PC-9 (cell line): ENCODE data around the gene RNF146. TPM values are rescaled to one million over a fixed set of nuclear protein-coding genes. Genes with fewer than 3 reads are reported as not detected.

Source experiments
- BruUV-seq: library from RNA; stranded (reverse); fragments of 400-500 nt; replicated peaks from 2 replicates; lab custom pipeline; 2021; lab: Mats Ljungman, UMichigan
- CTCF ChIA-PET: fragments of 300-600 bp; sonication (Branson Sonifier 250); formaldehyde crosslinking; loops from one replicate; lab custom pipeline; 2022; ENCODE audit warnings: antibody characterized with exemption; lab: Charles Lee
- POLR2A ChIA-PET: fragments of 300-600 bp; sonication (Branson Sonifier 250); formaldehyde crosslinking; loops from one replicate; lab custom pipeline; 2022; ENCODE audit warnings: antibody characterized with exemption; ENCODE audit not compliant: unreplicated experiment; lab: Charles Lee
- DNase-seq, 2 experiments: peaks; one replicate each; pipeline versions ENCODE4 v3.0.0 to v3.0.0-alpha.2; 2015 to 2022; ENCODE audit warnings: mixed read lengths in 1 of 2
- H2AFZ ChIP-seq: fragments of 200-600 bp; sonication (generic); 2 replicates; pipeline ENCODE4 v1.8.1; 2017; ENCODE audit warnings: antibody characterized with exemption
- H3F3A ChIP-seq: fragments of 200-600 bp; sonication (generic); 2 replicates; pipeline ENCODE4 v1.8.1; 2017; ENCODE audit warnings: antibody characterized with exemption, mild to moderate bottlenecking, low read depth; ENCODE audit not compliant: insufficient read depth
- H3K27ac ChIP-seq: fragments of 200-600 bp; sonication (generic); 2 replicates; pipeline ENCODE4 v1.6.1; 2016; ENCODE audit warnings: mixed run types
- H3K27me3 ChIP-seq: fragments of 200-600 bp; sonication (generic); 2 replicates; pipeline ENCODE4 v1.6.1; 2016; ENCODE audit warnings: low read depth, mixed run types; ENCODE audit not compliant: insufficient read depth
- H3K36me3 ChIP-seq: fragments of 200-600 bp; sonication (generic); 2 replicates; pipeline ENCODE4 v1.6.1; 2016; ENCODE audit warnings: low read depth, mixed run types
- H3K4me1 ChIP-seq: fragments of 200-600 bp; sonication (generic); replicated peaks from 2 replicates; pipeline ENCODE4 v1.6.1; 2016; ENCODE audit warnings: mixed run types; ENCODE audit not compliant: insufficient read depth
- H3K4me2 ChIP-seq: fragments of 200-600 bp; sonication (generic); 2 replicates; pipeline ENCODE4 v1.6.1; 2017; ENCODE audit warnings: mixed run types
- H3K4me3 ChIP-seq: fragments of 200-600 bp; sonication (generic); 2 replicates; pipeline ENCODE4 v1.6.1; 2016; ENCODE audit warnings: mixed run types
- H3K79me2 ChIP-seq: fragments of 200-600 bp; sonication (generic); 2 replicates; pipeline ENCODE4 v1.6.1; 2017; ENCODE audit warnings: low read depth, mixed run types
- H3K9me2 ChIP-seq: fragments of 200-600 bp; sonication (generic); 2 replicates; pipeline ENCODE4 v1.8.1; 2017; ENCODE audit warnings: mild to moderate bottlenecking; ENCODE audit not compliant: insufficient read depth
- H3K9me3 ChIP-seq: fragments of 200-600 bp; sonication (generic); 2 replicates; pipeline ENCODE4 v1.8.1; 2016; ENCODE audit warnings: low read depth; ENCODE audit not compliant: insufficient read depth
- H4K20me1 ChIP-seq: fragments of 200-600 bp; sonication (generic); 2 replicates; pipeline ENCODE4 v1.8.1; 2017; ENCODE audit not compliant: insufficient read depth
- EZH2 ChIP-seq: fragments of 200-600 bp; sonication (generic); IDR thresholded peaks from 2 replicates; pipeline ENCODE4 v1.8.0; 2017; ENCODE audit warnings: antibody characterized with exemption, low read depth
- intact Hi-C: fragments of 100-400 bp; cut with micrococcal nuclease; formaldehyde crosslinking; loops from one replicate; pipeline ENCODE4 v1.10.0; 2022; ENCODE audit not compliant: unreplicated experiment
- total RNA-seq: library from RNA; stranded (reverse); gene quantifications from 2 replicates; pipeline ENCODE4 v1.2.3, GENCODE V29; 2021
- TF ChIP-seq, protein P1 (sequence below): fragments of 200-600 bp; sonication (generic); conservative IDR thresholded peaks from 2 replicates; pipeline ENCODE4 v1.6.1; 2017; ENCODE audit warnings: mixed run types, antibody characterized with exemption, mild to moderate bottlenecking, moderate library complexity

RNF146 gene
- total RNA-seq, 1 experiment from 2014 or later, result 28.6 TPM

DNA sequence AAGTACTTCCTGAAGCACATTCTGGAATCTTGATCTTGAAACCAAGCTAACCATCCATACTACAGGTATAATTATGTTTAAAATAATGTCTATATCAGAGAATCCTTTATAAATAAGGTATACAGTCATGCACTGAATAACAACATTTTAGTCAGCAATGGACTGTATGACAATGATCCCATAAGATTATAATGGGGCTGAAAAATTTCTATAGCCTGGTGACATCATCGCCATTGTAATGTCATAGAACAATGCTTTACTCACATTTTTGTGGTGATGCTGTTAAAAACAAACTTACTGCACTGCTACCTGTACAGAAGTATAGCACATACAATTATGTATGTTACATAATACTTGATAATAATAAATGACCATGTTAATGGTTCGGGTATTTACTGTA lies 31.8 kb downstream of the RNF146 start:
- TF ChIP-seq, protein P1, sequence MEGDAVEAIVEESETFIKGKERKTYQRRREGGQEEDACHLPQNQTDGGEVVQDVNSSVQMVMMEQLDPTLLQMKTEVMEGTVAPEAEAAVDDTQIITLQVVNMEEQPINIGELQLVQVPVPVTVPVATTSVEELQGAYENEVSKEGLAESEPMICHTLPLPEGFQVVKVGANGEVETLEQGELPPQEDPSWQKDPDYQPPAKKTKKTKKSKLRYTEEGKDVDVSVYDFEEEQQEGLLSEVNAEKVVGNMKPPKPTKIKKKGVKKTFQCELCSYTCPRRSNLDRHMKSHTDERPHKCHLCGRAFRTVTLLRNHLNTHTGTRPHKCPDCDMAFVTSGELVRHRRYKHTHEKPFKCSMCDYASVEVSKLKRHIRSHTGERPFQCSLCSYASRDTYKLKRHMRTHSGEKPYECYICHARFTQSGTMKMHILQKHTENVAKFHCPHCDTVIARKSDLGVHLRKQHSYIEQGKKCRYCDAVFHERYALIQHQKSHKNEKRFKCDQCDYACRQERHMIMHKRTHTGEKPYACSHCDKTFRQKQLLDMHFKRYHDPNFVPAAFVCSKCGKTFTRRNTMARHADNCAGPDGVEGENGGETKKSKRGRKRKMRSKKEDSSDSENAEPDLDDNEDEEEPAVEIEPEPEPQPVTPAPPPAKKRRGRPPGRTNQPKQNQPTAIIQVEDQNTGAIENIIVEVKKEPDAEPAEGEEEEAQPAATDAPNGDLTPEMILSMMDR, result no peak
- TF ChIP-seq EZH2, result no peak
- Histone ChIP-seq H3K36me3 (peaks cover 32% of the 10 kb centered on the region), H3K4me1 (peaks cover 6% of the 10 kb centered on the region; the same call in 1 of the 2 replicates), H4K20me1 (peaks cover 14% of the 10 kb centered on the region; the same call in 1 of the 2 replicates), H2AFZ (no peak overlapping the region), H3K27me3 (no peaks in the 10 kb centered on the region), H3K4me2 (no peak overlapping the region), H3K9me3 (no peaks in the 10 kb centered on the region), H3K9me2 (no peaks in the 10 kb centered on the region), H3K79me2 (0 out of 2 replicates have a peak, but pooled peaks cover 11% of the 10 kb centered on the region), H3F3A (peaks cover 21% of the 10 kb centered on the region; the same call in 1 of the 2 replicates), H3K4me3 (no peak overlapping the region), H3K27ac (no peak overlapping the region)
- DNase-seq, result no peak
- CTCF ChIA-PET, result no interaction called here
- POLR2A ChIA-PET, result no interaction called here
- no TSS peak for BruUV-seq
- intact Hi-C loops, result no loop called here

DNA sequence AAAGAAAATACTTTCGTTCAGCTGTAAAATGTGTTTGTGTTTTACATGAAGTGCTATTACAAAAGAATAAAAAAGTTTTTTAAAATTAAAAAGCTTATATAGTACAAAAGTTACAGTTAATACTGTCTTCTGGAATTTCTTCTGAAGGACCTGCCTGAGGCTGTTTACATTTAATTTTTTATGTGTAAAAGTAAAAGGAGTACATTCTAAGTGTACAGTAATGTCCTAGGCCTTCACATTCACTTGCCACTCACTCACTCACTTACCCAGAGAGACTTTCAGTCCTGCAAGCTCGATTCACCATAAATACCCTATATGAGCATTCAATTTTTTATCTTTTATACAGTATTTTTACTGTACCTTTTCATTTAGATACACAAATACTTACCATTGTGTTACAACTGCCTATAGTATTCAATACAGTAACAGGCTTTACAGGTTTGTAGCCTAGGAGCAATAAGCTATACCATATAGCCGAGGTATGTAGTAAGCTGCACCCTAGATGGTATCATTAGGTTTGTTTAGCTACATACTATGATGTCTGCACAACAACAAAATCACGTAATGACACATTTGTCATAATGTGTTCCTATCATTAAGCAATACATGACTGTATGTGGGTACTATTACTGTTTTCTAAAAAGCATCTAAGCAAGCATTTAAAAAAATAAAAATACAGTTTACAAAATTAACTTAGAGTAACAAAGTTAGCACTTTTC lies 33.0 kb downstream of the RNF146 start:
- H3K27me3 ChIP-seq, result no peaks in the 10 kb centered on the region
- no peak for TF ChIP-seq EZH2
- TF ChIP-seq, protein P1, result no peak
- peaks cover 21% of the 10 kb centered on the region for H3F3A ChIP-seq
- H2AFZ ChIP-seq, result no peak overlapping the region
- intact Hi-C loops, result no loop called here
- no peaks in the 10 kb centered on the region for H3K9me2 ChIP-seq
- no peak overlapping the region for H3K4me2 ChIP-seq
- H3K79me2 ChIP-seq, result 0 out of 2 replicates have a peak, but pooled peaks cover 11% of the 10 kb centered on the region
- peaks cover 16% of the 10 kb centered on the region; the same call in 1 of the 2 replicates for H4K20me1 ChIP-seq
- no TSS peak for BruUV-seq
- no peak overlapping the region for H3K27ac ChIP-seq
- ChIA-PET CTCF (interaction anchor here (0.5 to 0.7 kb wide), 2 partner anchors 33 to 167 kb away, joined by 7 to 8 read pairs; partner anchors contain the start of gene RNF146), POLR2A (interaction anchor here (0.6 kb wide), 1 partner anchor 197 kb away, joined by 3 read pairs; no protein-coding TSS in a partner anchor)
- DNase-seq, result no peak
- no peaks in the 10 kb centered on the region for H3K9me3 ChIP-seq
- no peak overlapping the region for H3K4me3 ChIP-seq
- peaks cover 6% of the 10 kb centered on the region; the same call in 1 of the 2 replicates for H3K4me1 ChIP-seq
- peaks cover 27% of the 10 kb centered on the region; the same call in 1 of the 2 replicates for H3K36me3 ChIP-seq

DNA sequence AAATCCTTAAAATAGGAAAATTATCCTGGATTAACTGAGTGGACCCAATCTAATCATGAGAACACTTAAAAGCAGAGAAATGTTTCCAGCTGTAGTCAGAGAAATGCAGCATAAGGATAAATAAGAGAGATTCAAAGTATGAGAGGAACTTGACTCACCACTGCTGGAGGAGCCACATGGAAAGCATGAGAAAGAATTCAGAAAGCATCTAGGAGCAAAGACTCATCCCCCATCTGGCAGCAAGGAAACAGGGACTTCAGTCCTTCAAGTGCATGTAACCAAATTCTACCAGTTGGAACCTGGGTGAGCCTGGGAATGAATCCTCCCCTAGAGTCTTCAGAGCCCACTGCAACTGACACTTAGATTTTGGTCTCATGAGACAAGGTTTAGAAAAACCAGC lies 33.7 kb downstream of the RNF146 start:
- ChIA-PET CTCF (no interaction called here), POLR2A (interaction anchor here (0.7 kb wide), 1 partner anchor 176 kb away, joined by 8 read pairs; no protein-coding TSS in a partner anchor)
- Histone ChIP-seq H3K4me2 (no peak overlapping the region), H4K20me1 (peaks cover 20% of the 10 kb centered on the region), H3K27ac (no peak overlapping the region), H3K79me2 (0 out of 2 replicates have a peak, but pooled peaks cover 11% of the 10 kb centered on the region), H3K9me3 (no peaks in the 10 kb centered on the region), H2AFZ (no peak overlapping the region), H3F3A (peaks cover 18% of the 10 kb centered on the region), H3K4me3 (no peak overlapping the region), H3K27me3 (no peaks in the 10 kb centered on the region), H3K9me2 (no peaks in the 10 kb centered on the region), H3K36me3 (peaks cover 22% of the 10 kb centered on the region; the same call in 1 of the 2 replicates), H3K4me1 (peaks cover 6% of the 10 kb centered on the region; the same call in 1 of the 2 replicates)
- intact Hi-C loops, result no loop called here
- BruUV-seq, result no TSS peak
- TF ChIP-seq EZH2, result no peak
- TF ChIP-seq, protein P1, result no peak
- no peak for DNase-seq
